ENCODE measurements around the gene ANKH.

GRCh38 chr5:14852779-14853178, 18.8 kb downstream of the ANKH start:
- TF ChIP-seq ZBTB7A (IDR thresholded peaks at IDR 0.05; ENCODE audit: low read depth), result no peak
- no peak for TF ChIP-seq USF1 (IDR thresholded peaks at IDR 0.05)
- TF ChIP-seq RAD21 (IDR thresholded peaks at IDR 0.05; ENCODE audit: low read depth), result no peak
- no peak for TF ChIP-seq REST (IDR thresholded peaks at IDR 0.05; ENCODE audit: low read depth)
- TF ChIP-seq FOXM1 (IDR thresholded peaks at IDR 0.05; ENCODE audit: borderline replicate concordance, low read depth), result no peak
- no peak for TF ChIP-seq EP300 (IDR thresholded peaks at IDR 0.05; ENCODE audit: borderline replicate concordance)
- TF ChIP-seq CEBPB (IDR thresholded peaks at IDR 0.05), result no peak
- no peak for TF ChIP-seq TCF12 (IDR thresholded peaks at IDR 0.05; ENCODE audit: low read depth)
- TF ChIP-seq MAX (IDR thresholded peaks at IDR 0.05), result no peak
- TF ChIP-seq TEAD4 (IDR thresholded peaks at IDR 0.05), result no peak
- TF ChIP-seq NFIC (IDR thresholded peaks at IDR 0.05), result no peak
- no peak for TF ChIP-seq CREB1 (IDR thresholded peaks at IDR 0.05; ENCODE audit: low read depth)
- TF ChIP-seq EGR1 (IDR thresholded peaks at IDR 0.05), result no peak
- no peak for TF ChIP-seq TAF1 (IDR thresholded peaks at IDR 0.05; ENCODE audit: low read depth)

All from Ishikawa (cell line).